GM21737 (cell line): ENCODE data around the gene ZBED5.
"Not testable (repeated sequence)": the region's sequence is repeated elsewhere in the genome, so short reads cannot be mapped to it uniquely, and the experiment has no call there.

Experiments
- ATAC-seq: cut with Tn5 transposase; IDR thresholded peaks from one replicate; pipeline ENCODE4 v1.9.1; 2021; ENCODE audit warnings: mild to moderate bottlenecking, moderate library complexity; ENCODE audit not compliant: unreplicated experiment

The ZBED5 gene

DNA sequence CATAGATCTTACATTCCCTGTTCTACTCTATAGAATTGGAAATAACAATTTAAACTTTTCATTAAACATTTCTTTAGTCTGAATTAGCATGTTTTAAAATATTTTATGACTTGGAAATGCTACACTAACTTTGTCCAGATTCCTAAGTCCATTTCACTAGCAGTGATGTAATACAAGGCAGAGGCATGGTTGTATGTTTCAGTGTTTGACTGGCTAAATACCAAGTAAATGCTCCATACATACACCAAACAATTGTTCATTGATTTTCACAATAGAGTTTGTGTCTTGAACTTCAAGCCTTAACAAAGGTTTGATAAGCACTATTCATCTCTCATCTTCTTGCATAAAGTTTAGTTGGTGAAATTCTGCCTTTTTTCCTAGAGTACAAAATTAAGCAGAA lies 13.5 kb downstream of the ZBED5 start:
- ATAC-seq = no peak

GRCh38 chr11:10838881-10839280 lies 19.0 kb downstream of the ZBED5 start:
- no peak for ATAC-seq

GRCh38 chr11:10838083-10838482 lies 19.8 kb downstream of the ZBED5 start:
- no peak for ATAC-seq

- not testable (repeated sequence) for ATAC-seq
Observed at GRCh38 chr11:10836884-10837283, 21.0 kb downstream of the ZBED5 start.

DNA sequence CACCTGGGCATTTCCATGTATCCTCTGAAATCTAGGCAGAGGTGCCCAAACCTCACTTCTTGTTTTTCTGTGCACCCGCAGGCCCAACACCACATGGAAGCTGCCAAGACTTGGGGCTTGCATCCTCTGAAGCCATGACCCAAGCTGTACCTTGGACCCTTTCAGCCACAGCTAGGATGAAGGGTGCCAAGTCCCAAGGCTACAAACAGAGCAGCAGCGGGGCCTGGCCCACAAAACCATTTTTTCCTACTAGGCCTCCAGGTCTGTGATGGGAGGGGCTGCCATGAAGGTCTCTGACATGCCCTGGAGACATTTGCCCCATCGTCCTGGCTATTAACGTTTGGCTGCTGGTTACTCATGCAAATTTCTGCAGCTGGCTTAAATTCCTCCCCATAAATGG lies 28.7 kb downstream of the ZBED5 start:
- no peak for ATAC-seq

- no peak for ATAC-seq
Observed at GRCh38 chr11:10828402-10828801, 29.5 kb downstream of the ZBED5 start.

GRCh38 chr11:10824888-10825287 lies 33.0 kb downstream of the ZBED5 start:
- ATAC-seq = peak; percentile 67

DNA sequence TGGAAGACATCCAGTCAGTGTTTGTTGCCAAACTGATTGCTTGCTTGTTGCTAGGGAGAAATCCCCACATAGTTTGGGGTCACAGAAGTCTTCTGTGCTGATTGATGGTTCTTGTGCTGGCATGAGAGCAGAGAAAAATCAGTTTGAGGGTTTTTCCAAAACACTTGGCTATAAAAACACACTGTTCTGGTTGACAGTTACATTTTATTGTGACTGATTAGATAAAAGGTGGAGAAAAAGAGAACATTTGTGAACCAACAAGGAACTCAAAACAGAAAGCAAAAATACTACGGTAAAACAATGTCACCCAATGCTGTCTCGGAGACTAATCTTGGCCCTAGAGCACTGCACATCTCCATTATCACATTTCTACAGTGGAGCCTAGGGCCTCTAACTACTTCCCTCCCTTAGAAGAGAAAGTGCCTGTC lies 34.7 kb downstream of the ZBED5 start:
- no peak for ATAC-seq

GRCh38 chr11:10822491-10822890 lies 35.4 kb downstream of the ZBED5 start:
- not testable (repeated sequence) for ATAC-seq

DNA sequence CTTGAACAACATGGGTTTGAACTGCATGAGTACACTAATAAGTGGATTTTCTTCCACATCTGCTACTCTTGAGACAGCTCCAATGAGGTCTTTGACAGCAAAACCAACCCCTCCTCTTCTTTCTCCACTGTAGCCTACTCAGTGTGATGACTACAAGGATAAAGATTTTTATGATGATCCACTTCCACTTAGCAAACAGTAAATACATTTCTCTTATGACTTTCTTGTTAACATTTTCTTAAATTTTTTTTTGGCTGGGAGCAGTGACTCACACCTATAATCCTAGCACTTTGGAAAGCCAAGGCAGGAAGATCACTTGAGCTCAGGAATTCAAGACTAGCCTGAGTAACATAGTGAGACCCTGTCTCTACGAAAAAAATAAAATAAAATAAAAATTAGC lies 39.3 kb downstream of the ZBED5 start:
- ATAC-seq = no peak

GRCh38 chr11:10813945-10814344 lies 43.9 kb downstream of the ZBED5 start:
- no peak for ATAC-seq

- peak; percentile 24 for ATAC-seq
Observed at GRCh38 chr11:10809373-10810160, 48.3 kb downstream of the ZBED5 start.

DNA sequence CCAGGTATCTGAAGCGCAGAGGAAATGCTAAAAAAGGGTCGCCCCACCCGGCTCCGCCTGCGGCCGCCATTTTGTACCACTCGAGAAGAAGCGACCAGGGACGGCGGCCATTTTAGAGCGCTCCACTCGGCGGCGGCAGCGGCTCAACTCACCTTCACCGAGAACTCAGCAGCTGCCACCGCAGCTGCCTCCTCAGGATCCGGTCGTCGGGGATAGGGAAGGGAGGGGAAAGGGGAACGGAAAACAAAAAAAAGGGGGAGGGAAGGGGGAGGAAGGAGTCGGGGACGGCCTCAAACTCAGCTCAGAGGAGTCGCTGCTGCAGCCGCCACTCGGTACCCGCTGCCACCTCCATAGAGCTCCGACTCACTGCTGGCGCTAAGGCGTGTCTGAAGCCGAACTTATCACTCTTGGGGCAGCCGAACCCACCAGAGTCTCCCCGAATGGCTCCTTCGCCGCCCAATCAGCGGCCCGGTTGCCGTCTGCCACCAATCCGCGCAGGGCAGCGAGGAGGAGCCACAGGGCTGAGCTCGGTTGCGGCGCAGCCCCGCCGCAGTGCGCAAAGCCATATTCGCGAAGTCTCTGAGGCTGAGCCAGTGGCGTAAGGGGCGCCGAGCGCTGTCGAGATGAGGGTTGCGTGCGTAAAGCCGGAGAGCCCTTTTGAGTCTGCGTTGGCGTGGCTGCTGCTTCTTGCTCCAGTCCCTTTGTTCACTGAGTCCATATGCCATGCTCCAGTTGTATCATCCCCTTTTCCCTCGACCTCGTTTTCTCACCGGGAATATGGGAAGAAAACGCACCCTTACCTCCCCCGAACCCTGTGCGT lies 49.1 kb downstream of the ZBED5 start, which contains the start of gene EIF4G2:
TSS of gene EIF4G2 (minus strand) at position 374 of the 820 bp plus-strand sequence.
- peak; percentile 92 for ATAC-seq

DNA sequence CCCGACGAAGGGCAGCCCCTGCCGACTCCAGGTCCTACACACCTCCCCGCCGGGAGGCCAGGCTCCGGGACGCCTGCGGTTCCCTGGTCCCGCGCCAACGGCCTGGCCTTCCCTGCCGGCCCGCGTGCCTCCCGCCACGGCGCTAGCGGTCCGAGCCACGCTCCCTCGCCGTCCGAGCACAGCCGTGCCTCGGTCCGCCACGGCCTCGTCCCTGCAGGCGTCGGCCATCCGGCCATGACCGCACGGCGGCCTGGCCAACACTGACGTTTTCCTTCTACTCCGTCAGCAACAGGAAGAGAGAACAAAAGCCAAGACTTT lies 49.7 kb downstream of the ZBED5 start:
- ATAC-seq = no peak

- ATAC-seq = peak; percentile 4
Observed at GRCh38 chr11:10807493-10808234, 50.2 kb downstream of the ZBED5 start.

DNA sequence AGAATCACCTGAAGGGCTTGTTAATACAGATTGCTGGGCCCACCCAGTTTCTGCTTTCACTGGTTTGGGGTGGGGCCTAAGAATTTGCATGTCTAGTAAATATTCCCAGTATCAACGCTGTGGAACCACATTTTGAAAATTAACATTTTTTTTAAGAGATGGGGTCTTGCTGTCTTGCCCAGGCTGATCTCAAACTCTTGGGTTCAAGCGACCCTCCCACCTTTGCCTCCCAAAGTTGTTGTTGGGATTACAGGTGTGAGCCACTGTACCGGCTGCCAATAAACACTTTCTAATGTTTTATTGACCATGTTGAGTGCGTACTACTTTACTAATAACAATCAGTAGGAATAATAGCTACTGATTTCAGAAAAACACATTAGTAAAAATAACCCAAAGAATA lies 51.6 kb downstream of the ZBED5 start:
- no peak for ATAC-seq

GRCh38 chr11:10805741-10806140 lies 52.1 kb downstream of the ZBED5 start:
- ATAC-seq = no peak

- ATAC-seq = no peak
Observed at GRCh38 chr11:10803676-10804075, 54.2 kb downstream of the ZBED5 start.
